CMK (cell line): ENCODE data around the gene MTREX.
"Not testable (repeated sequence)": the region's sequence is repeated elsewhere in the genome, so short reads cannot be mapped to it uniquely, and the experiment has no call there.

Experiments used
- DNase-seq: peaks from one replicate; pipeline ENCODE4 v3.0.0-alpha.2; 2010; ENCODE audit warnings: low read depth

Gene MTREX

GRCh38 chr5:55307383-55308253, at the start of gene MTREX, which contains the start of gene DHX29:
Gene MTREX, plus strand, starts transcription at chr5:55307989. Its CDS starts 25 bp downstream, at chr5:55308014.
Gene DHX29, minus strand, starts transcription at chr5:55307694. Its CDS starts 121 bp downstream, at chr5:55307573.
- DNase-seq = peak; percentile 58

- DNase-seq = no peak
Measured at GRCh38 chr5:55258339-55258738, 49.5 kb upstream of the MTREX start.

DNA sequence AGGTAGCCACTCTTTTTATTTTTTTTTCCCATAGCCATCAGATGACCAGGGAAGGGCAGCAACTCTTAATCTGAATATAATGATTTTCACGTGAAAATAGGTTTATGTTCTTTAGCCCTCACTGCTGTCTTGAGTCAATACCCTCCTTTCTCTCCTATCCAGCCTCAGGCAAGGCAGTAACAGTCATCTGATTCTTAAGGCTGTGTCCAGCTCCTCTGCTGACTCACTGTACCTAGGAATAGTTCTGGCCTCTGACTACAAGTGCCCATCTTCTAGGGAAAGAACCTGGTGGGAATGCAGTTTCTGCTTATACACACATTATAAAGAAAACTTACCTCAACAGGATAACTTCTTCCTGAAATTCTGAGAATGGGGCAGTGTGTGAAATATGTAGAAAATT, 31.0 kb upstream of the MTREX start:
- no peak for DNase-seq

- DNase-seq = no peak
Measured at GRCh38 chr5:55278778-55279177, 29.0 kb upstream of the MTREX start.

DNA sequence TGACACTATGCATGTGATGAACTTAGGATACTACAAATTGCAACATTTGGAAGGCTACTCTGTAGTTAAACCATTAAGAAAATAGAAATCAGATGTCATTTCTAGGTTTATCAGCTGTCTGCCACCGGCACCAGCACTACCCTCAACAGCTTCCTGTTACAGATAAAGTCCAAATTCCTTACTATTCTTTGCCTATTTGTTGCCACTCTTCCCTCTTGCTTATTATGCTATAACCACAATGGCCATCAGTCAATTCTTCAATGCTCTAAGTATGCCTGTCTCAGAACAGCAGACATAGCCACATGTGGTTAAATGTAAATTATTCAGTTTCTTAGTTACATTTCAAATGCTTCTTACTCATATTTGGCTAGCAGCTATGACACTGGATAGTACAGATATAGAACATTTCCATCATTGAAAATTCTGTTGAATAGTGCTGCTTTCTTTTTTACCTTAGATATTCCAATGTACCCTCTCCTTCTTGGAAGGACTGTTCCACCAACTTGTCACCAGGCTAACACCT, 21.3 kb upstream of the MTREX start:
- DNase-seq = no peak

DNA sequence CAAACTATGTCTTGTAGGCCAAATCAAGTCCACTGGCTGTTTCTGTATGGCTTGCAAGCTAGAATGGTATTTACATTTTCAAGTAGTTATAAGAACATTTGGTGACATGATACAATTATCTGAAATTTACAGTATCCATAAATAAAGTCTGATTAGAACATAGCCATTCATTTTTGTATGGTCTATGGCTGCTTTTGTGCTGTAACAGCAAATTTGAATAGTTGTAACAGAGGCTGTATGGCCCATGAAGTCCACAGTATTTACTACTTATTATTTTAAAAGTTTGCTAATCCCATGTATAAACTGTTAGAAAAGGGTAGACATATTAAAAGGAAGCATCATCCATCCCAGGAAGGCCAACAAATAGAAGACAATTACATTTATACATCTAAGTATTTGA, 18.0 kb upstream of the MTREX start:
- no peak for DNase-seq

DNA sequence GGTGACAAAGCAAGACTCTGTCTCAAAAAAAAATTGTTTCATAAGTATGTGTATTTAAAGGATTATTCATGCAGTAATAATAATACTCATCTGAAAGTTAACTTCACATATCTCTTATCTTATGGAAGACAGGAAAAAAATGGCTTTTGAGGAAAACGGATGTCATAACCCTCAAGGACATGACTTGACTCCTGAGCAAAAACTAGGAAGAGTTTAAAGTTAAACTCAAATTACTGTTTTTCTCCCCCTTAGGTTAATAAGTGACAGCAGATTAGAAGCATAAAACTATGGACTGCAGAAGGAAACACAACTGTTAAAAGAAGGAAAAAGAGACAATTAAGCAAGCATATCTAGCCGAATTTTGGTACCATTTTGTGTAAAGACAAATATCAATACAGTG, 16.8 kb upstream of the MTREX start:
- no peak for DNase-seq

DNA sequence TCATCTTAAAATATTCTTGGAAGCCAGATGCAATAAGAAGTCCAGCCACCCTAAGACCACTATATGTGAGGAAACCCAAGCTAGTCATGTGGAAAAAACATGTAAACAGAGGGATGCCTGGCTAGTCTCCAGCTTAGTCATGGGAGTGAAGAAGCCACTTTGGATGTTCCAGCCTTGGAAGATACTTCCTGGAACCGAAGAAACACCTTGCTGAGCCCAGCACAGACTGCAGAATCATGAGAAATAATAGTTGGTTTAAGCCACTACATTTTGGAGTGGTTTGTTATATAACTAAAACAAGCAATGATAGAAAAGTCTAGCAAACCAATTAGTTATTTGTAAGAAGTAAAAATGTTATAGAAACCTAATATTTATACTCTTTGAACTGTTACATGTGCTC, 12.9 kb upstream of the MTREX start:
- no peak for DNase-seq

DNA sequence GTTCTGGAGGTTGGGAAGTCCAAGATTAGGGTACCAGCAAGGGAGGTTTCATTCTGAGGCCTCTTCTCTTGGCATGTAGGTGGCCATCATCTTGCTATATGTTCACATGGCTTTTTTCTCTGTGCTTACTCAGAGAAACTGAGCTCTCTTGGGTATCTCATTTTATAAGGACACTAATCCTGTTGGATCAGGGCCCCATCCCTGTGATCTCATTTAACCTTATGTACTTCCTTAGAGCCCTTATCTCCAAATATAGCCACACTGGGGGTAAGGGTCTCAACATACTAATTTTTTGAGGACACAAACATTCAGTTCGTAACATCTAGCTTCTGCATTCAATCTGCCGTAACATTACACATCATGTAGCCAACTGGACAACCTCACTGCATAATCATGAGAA, 6.9 kb upstream of the MTREX start:
- no peak for DNase-seq

DNA sequence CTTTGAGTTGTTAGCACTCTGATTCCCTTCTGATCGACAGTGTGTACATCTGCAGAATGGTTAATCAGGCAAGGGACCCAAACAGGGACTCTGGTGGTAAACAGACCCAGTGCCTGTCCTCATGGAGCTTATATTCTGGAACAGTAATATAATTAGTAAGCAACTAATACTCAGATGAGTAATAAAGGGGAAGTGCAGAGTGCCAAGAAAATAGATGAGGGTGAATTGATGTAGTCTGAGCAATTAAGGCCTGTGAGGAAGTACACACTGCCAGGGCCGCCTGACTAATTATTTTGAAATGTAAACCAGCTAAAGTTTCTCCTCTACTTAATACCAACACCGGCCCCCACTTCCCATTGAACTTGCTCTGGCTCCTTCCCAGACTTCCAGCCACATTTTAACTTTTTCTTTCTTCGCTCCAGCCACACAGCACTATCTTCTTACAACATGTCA, 4.5 kb upstream of the MTREX start:
- DNase-seq = no peak

DNA sequence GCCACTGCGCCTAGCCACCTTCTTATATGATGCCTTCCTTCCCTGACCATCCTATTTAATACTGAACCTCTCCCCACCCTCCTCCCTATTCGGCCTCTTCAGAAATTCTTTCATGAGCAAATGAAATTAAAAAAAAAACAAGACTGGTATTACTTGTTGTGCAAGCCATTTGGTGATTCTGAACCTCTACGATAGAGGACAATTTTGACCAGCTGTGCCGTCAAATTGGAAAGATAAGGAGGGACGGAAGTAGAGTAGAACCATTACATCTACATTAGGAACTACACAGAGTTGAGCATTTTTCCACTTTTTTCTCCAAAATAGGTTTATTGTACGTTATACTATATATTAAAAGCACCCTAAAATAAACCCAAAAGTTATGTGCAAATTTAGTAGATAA, 3.2 kb upstream of the MTREX start:
- DNase-seq = no peak

DNA sequence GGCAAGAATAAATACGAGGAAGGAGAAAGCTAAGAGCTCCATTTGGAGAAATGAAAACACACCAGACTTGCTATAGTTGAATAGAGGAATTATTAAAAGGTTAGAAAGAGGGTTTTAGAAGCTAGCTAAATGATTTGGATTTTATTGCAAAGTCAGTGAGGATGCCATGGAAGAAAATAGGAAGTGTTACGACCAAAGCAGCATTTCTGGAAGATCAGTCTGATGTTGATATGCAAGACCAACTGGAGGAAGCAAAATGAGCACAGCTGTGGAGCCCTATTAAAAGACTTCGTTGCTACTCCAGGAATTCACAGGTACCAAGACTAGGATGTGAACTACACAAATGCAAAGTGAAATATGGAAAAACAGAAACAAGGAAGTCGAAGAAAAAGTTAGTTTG, 2.4 kb upstream of the MTREX start:
- no peak for DNase-seq

DNA sequence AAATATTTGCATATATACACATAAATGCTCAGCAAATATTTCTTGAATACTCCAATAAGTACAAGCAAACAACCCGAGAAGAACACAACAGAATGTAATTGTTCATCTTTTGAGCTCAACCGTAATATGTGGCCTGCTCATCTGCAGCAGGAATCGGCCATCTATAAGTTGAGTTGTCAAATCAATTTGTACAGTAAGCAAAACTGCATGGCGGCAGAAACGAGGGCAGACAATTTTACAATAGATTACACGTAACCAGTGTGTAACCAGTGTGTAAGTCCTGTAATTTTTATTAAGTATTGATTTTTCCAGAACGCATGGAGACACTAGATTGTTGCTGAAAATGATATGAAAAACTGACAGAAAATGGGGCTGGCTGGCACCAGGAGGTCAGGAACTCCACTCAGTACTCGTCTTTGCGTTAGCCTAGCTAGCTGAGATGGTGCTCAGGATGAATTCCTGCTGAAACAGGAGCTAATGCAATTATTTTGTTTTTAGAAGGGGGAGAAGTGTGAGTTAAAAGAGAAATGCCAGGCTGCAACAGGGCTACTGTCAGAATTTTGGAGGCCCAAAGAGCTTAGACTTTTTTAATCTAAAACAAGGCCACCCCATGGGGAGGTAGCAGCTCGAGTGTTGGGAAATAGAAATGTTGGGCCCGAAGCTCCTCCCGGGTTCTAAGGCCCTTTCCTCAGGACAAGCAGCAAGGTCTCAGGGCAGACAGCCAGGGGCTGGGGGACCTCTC, 977 bp upstream of the MTREX start:
- no peak for DNase-seq

DNA sequence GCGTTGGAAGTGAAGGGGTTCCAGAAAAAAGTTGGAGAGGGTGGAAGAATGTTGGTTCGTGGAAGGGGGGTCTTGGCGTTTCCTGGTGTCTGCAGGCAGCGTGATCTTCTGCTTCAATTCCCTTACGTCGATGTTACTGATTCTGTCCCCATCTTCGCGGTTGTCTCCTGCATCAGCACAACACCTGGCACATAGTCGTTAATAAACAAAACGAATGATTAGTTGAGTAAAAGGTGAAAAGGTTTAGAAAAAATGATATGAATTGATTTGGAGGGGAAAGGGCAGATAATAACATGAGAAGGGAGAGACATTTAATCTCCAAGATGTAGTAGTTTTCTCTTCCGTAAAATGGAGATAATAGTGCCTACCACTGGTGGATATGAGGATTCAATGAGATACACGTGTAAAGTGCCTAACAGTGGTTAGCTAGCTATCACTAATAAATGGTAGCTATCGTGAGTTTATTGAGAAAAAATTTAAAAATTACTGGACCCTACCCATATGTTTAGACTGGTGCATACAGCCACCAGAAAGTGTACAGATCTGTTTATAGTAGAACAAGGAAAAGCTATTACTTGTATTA, 556 bp downstream of the MTREX start:
- no peak for DNase-seq

- DNase-seq = no peak
Measured at GRCh38 chr5:55313870-55314617, 6.3 kb downstream of the MTREX start.

DNA sequence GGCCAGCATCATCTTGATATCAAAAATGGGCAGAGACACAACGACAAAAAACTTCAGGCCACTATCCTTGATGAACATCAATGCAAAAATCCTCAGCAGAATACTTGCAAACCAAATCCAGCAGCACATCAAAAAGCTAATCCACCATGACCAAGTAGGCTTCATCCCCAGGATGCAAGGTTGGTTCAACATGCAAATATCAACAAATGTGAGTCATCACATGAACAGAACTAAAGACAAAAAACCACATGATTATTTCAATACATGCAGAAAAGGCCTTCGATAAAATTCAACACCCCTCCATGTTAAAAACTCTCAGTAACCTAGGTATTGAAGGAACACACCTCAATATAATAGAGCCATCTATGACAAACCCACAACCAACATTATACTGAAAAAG, 8.5 kb downstream of the MTREX start:
- no peak for DNase-seq

- no peak for DNase-seq
Measured at GRCh38 chr5:55316837-55317236, 9.0 kb downstream of the MTREX start.

GRCh38 chr5:55318237-55318636, 10.4 kb downstream of the MTREX start:
- DNase-seq = not testable (repeated sequence)

GRCh38 chr5:55319491-55319890, 11.7 kb downstream of the MTREX start:
- no peak for DNase-seq

DNA sequence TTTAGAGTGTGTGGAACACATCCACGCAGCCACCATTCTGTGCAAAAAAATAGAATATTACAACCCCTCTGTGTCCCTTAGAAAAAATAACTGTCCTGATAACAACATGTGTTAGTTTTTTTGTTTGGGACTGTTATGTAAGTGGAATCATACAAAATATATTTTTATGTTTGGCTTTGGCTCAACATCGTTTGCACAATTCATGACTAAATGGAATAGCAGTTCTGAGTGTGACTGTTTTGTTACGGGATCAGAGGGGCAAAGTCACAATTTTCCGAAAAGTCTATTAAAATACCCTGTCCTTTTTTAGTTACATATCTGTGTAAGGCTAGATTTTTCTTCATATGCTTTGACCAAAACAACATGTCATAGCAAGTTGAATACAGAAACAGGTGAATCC, 12.8 kb downstream of the MTREX start:
- no peak for DNase-seq

DNA sequence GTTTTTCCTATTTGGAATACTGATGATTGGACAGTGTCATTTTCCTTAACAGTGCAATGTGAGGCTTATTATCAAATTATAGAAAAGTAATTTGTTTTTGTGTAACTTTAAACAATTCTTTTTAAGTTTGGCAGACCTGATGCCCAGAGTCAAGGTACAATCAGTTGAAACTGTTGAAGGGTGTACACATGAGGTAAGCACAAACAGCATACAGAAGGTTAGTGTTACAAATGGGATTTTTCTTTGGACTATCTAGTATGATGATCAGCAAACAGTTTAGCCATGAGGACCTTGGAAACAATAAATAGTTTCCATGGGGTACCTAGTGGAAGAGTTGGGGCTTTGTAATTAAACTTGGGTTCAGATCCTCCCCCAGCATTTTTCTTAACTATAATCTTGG, 16.2 kb downstream of the MTREX start:
- no peak for DNase-seq
